T-helper 2 cell (primary cell): ENCODE measurements around the gene TAPT1.

Source experiments
- DNase-seq, 5 experiments: peaks; one replicate each; pipeline versions ENCODE4 v3.0.0 to v3.0.0-alpha.2; 2012 to 2022

Gene TAPT1

DNA sequence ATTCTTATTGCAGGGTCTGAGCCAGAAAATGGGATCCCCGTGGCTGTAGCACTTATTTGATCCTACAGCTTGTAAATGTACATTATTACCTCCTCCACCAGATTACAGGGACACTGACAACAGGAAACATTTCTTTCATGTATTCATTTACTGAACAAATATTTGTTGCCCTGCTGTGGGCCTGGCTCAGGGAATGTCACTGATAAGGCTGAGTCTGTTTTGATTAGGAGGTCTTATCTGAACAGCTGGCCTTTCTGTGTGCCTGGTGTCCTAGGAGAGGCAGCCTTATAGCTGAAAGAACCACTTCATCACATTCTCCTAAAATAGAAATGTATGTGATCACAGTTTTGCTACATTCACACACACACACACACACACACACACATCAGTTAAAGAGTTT, 96.9 kb downstream of the TAPT1 start:
- DNase-seq: no peak

DNA sequence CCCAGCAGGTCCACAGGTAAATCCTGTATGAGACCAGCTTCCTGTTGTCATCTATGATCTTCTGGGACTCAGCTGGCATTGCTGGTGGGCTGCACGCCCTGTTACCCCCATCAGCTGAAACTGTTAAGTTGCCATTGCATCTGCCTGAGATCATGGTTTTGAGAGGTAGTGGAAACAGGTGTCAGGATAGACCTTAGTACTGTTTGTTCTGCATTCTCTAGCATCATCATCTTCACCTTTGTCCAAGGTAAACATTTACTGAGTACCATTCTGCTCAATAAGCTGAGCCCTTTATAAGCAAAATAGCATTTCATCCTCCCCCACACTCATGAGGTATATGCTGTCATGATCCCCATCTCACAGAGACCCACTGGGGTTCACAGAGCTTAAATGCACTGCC, 99.6 kb downstream of the TAPT1 start:
- DNase-seq: no peak

DNA sequence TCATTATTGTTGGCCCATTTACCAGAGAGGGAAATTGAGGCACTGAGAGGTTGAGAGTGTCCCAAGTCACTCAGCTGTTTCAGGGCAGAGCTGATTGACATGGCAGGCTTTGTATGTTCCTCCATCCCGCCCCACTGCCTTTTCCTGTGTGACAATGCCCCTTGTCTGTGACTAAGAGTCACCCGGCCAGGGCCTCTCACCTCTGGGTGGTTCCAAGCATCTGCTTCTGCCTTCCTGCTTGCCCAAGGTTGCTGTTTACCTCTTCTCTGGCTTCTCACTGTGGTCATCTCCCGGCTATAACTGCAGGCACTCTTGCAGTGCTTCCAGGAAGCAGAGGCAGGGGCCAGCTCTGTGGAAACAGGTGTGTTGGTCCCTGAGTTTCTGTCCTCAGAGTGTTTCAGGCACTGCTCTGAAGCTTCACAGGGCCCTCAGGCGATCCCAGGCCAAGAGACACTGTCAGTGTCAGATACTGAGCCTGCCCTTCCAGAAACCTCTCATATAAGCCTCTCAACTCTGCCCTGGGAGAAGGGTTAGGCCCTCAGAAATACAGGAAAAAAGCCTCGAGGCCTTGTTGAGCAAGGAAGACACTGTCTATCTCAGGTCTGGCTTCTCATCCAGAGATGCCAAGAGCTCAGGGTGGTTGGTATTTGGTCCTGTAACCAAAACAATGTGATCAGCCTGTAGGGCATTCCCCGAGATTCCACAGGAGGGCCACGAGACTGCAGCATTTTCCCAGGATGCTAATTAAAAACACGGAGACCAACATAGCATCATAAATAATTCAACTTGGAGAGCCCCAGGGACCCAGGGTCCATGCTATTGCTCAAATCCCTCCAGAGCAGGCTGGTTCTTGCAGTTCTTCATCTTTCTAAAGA, 100.5 kb downstream of the TAPT1 start:
- DNase-seq: no peak

DNA sequence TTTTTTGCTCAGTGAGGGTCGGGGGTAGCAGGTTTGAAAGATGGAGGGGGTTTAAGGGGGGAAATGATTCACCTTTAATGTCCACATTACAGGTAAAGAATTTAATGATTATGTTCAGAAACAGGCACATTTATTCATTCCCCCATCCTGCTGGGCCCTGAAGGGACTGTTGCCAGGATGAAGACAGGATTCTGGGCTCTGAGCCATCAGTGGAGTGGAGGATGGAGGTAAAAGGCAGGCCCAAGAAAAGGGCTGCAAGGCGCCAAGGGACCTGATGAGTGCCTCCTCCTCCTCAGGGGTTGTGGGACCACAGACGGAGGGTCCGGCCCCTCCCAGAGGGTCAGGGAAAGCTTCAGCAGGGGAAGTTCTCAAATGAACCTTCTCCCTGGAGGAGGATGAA, 102.0 kb downstream of the TAPT1 start:
- no peak for DNase-seq

DNA sequence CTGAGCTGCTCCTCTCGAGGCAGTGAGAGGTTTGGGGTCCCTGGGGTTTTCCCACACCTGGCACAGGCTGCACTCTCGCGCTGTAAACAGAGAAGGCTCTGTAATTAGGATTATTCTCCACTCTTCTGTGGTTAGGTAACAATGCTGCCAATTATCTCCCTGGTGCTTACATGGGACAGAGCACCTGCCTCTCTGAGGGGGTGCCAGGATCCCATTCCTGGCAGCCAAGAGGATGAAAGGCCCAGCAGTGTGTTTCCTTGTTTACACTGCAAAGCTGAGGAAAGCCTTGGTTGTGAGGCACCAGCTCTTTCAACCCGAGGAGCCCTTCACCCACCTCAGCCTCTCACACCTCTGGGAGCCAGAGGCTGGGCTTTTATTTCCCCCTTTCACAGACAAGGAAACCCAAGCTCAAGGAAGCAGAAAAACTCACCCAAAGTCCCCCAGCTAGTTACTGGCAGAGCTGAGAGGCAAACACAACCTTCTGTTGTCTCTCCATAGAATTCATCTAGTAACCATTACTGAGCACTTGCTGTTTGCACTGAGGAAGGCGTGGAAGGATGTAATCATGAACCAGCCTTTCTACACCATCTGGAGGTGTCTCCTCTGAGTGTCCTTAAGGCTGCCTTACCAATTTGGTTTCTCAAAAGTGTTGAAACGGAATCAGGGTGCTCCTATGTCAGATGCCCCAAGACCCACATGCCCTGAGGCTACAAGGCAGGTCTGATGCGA, 102.8 kb downstream of the TAPT1 start:
- no peak for DNase-seq

DNA sequence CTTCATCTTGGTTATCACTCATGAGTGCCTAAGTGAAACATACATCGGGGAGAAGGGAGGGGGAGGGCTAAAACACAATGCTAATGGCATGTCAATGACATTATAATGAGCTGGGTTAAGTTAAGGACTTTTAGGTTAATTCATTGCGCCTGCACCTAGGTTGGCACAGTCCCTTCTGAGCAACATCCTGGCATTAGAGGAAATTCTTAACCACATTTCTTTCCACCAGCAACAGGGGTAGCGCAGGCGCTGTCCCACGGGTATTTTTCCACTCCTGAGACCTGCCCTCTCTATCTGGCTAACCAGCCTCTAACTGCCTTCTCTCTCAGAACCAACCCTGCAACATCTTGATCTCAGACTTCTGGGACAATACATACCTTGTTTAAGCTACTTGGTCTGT, 103.5 kb downstream of the TAPT1 start:
- DNase-seq: peak in 1 of 5 experiments; percentile 68

DNA sequence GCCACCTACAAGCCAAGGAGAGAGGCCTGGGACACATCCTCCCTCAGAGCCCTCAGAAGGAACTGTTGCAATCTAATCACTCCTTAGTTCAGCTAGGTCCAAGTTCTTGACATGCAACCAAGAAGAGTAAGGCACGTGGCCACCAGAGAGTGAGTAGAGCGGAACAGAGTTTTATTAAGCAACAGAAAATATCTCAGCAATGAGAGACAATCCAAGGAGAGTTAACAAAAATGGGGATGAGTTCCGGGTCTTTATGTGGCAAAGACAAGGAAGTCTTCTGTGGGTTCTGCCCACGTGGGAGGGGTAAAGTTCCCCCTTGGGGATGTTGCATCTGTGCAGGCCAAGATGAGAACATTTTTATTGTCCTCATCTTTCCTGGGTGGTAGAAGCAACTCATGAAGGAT, 104.0 kb downstream of the TAPT1 start:
- DNase-seq: no peak

DNA sequence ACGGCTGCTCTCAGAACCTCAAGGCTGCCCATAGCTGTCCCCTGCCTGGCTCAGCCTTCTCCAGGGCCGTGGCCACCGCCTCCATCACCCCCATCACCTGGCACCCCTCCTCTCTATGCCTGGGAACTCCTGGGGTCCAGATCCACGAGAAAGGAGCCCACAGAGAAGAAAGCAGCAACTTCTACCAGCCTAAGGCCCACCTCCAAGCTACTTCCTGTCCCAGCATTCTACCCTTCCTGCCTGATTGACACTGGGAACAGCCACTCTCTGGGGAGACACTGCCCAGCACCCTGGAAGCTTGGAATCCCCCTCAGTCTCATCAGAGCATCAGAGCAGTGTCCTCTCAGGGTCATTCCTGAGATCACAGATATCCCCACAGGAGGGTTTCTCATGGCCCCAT, 105.6 kb downstream of the TAPT1 start:
- DNase-seq: peak in 1 of 5 experiments; percentile 8

DNA sequence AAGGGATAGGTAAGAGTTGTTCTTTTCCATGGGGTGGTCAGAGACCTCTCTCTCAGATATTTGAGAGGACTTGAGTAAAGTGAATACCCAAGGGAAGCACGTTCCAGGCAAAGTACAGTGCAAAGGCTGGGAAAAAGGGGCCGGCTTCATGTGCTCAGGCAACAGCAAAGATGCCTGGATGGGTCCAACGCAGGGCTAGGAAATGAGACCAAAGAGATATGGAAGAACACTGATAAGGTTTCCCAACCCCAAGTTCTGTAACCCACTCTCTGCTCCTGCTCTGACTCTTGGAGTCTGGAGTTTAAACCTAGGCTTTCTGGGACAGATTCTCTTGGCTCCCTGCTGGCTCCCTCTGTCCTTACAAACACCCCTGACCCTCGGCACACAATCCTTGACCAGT, 106.3 kb downstream of the TAPT1 start:
- DNase-seq: no peak

DNA sequence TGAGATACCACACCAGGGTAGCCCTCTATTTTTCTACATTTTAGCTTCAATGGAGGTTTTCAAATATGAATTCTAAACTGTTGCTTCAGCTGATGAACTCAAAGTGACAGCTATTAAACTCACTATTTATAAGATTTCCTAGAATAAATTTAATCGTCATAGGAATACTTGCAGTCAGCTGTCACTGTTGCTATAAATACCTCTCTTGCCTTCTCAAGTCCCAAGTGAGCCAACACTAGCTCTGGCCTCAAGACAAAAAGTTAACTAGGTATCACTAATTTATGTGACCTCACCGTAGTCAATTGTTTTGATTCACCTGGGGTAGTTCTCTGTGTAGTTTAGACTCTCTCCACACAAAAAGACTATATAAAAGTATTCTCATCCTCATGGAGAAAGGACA, 108.2 kb downstream of the TAPT1 start:
- no peak for DNase-seq

DNA sequence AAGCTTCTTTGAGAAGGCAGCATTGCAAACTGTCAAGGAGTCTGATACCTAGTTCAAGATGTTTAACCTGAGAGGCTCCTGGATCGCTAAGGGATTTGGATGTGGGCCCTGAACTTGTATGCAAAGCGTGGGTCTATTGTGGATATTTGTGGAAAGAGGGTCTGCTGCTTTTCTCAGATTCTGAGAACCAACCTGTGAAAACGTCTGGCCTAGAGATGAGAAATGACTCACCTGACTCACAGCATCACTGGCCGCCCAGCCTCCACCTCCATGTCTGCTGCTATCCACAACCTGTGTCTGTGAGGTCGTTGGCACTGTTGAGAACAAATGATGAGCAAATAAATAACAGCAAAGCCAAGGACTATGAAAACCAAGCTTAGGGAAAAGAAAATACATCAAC, 109.1 kb downstream of the TAPT1 start:
- DNase-seq: no peak

DNA sequence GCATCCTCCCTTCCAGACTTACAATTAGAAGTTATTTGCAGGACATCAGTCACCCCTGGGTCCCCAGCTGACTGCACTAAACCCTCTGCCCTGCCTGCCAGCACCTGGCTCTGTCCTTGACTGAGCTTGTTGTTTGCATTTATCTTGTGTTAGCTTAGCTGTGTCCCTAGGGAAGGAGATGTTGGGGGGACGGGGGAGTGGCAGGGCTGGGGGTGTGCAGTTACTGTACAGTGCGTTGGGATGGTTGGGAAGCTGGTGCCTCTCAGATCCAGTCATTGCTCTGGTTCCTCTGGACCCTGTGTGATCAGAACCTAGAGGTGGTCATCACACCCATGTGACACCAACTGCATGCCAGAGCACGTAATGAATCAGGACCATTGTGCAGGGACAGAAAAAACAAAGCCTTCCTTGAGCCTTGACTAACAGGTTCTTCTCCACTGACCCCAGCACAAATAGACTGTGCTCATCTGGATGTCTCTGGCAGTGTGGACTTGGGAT, 109.7 kb downstream of the TAPT1 start:
- no peak for DNase-seq

DNA sequence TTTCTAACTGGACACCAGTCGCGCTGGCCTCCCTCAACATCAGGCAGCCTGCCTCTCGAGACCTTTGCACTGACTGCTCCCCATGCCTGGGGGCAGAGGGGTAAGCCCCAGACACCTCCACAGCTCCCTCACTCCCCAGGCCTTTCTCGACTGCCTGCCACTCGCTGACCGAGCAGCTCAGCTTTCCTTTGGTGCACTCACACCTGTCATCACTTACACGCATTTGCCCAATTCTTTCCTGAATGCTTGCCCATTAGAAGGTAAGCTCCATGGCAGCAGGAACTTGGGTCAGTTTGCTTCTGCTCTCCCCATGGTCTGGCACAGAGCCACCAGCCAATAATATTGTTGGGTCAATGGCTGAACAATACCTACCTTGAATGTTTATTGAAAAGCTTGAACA, 110.3 kb downstream of the TAPT1 start:
- no peak for DNase-seq

DNA sequence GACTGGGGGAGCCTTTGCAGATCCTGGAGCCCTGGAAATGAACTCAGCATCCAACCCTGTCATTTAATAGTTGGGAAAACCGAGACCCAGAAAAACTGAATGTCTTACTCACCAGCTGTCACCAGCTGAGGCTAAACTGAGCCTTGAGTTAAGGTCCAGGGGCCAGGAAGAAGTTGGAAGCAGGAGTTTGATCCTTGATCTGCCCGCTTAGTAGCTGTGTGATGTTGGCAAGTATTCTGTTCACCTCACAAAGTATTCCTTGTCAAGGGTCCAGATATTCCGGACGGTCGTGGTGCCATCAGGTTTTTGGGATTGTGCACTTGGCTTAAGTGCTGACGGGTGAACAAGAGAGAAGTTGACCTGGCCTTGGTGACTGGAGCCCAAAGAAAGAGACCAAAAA, 111.7 kb downstream of the TAPT1 start:
- no peak for DNase-seq

DNA sequence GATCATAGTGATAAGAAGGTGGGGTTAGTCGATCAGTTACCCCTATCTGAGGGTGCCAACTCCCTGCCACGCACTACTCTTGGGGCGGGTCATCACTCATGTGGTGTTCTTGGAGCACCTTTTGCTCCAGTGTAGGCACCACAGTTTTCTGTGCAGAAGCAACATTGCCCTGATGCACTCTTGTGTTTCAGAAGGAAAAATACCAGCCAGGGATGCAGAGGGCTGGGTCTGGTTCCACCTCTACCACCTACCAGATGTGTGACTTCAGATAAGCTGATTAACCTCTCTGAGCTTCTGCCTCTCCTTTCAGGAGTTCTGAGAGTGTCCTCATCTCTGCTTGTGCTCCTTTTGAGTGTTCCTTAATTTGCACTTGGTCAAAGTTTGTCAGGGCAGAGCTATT, 112.5 kb downstream of the TAPT1 start:
- no peak for DNase-seq

DNA sequence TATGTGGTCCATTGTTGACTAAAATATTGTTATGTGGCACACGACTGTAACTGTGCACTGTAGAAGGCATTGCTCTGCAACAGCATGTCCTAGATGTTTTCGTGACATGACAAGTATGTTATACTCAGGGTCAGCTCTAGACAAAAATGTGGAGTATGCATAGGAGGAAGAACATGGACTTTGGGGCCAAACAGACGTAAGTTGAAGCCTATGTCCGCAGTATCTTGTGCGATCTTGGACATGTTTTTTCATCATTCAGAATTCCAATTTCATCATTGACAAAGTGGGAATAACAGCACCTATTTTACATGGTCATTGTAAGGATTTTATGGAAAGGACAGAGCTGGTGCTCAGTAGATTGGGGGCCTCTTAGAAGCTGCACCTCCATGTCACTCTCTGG, 114.7 kb downstream of the TAPT1 start:
- no peak for DNase-seq

DNA sequence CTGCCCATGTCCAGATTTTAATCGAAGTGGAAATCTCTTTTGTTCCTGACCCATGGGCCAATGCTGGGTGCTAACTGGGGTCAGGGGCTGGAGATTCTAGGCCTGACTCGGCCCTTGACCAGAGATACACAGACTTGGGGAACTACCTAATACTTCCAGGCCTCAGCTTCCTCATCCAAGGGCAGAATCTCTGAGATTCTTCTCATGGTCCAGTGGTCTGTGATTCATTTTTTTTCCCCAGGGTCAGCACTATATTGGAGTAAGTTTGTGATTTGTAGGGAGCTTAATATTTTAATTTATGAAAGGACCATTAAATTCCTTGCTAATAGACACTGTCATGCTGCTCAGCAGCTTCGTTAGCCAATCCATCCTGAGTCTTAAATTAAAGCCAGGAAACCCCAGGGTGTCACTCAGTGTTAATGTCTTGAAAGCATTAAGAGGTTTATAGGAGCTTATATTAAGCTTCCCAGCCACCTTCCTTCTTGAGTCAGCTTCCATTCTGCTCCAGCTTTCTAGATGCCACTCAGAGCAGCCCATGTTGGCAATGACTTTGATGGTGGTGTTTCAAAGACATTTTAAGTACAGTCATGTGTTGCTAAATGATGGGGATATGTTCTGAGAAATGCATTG, 115.5 kb downstream of the TAPT1 start:
- no peak for DNase-seq
